ENCODE results near the gene TNS2. TPM values are rescaled to one million over a fixed set of nuclear protein-coding genes. Genes with fewer than 3 reads are reported as not detected.

TNS2 gene
- total and polyA plus RNA-seq, 4 donors = 56.7 to 182 (median 105) TPM

DNA sequence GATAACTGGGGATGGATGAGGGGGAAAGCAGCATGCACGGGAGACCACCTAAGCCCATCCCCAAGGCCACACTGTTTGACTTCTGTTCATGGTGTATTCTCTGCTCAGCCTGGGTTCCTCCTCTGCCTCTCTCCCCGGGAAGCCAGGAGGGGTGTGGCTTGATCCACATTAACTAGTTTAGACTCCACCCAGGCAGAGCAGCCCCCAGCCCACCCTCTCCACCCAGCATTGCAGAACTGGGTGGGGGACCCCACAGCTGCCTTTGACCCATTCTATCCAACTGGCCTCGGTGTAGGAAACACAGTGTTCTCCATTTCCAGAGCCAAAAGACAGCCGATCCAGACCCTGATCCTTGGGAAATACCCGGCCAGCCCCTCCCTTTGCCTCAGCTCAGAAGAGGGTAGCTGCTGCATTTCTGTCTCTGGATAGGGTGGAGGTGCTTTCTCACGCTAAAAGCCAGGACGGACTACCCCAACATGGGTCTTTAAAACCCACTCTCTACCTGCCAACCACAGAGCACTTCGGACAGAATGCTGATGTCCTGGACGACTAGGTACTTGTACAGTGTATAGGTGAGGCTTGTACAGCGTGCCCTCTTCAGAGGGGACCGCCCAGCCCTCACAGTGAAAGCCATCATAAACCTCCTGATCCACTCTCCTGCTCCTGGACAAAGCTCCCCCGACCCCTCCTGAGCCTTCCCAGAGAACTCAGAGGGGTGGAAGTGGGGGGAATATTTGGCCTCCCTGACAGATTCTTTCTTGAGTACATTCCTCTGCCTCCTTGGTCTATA, 20.0 kb downstream of the TNS2 start:
- Histone ChIP-seq H3K4me1 (ENCODE audit: control insufficient read depth in 5 of 5, insufficient read depth in 5 of 5, low read length in 5 of 5) (peaks cover 8 to 30% (median 22%) of the 10 kb centered on the region in 5 donors), H3K9ac (ENCODE audit: insufficient read depth in 1 of 2, low read length in 2 of 2) (no peak overlapping the region), H3K27ac (ENCODE audit: low read depth in 1 of 2, low read length in 1 of 2) (no peak overlapping the region), H3K27me3 (ENCODE audit: control insufficient read depth in 3 of 3, insufficient read depth in 3 of 3, low read length in 2 of 3) (no peaks in the 10 kb centered on the region), H3K4me3 (no peak overlapping the region), H3K9me3 (ENCODE audit: control insufficient read depth in 4 of 4, insufficient read depth in 3 of 4, low read length in 3 of 4) (no peaks in the 10 kb centered on the region), H3K36me3 (ENCODE audit: control insufficient read depth in 4 of 4, insufficient read depth in 4 of 4, low read length in 4 of 4) (peaks cover 6 to 41% (median 14%) of the 10 kb centered on the region in 4 donors)
- TF ChIP-seq, protein P1, sequence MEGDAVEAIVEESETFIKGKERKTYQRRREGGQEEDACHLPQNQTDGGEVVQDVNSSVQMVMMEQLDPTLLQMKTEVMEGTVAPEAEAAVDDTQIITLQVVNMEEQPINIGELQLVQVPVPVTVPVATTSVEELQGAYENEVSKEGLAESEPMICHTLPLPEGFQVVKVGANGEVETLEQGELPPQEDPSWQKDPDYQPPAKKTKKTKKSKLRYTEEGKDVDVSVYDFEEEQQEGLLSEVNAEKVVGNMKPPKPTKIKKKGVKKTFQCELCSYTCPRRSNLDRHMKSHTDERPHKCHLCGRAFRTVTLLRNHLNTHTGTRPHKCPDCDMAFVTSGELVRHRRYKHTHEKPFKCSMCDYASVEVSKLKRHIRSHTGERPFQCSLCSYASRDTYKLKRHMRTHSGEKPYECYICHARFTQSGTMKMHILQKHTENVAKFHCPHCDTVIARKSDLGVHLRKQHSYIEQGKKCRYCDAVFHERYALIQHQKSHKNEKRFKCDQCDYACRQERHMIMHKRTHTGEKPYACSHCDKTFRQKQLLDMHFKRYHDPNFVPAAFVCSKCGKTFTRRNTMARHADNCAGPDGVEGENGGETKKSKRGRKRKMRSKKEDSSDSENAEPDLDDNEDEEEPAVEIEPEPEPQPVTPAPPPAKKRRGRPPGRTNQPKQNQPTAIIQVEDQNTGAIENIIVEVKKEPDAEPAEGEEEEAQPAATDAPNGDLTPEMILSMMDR (IDR thresholded peaks at IDR 0.05; ENCODE audit: control extremely low read depth, extremely low read depth) = no peak
- 67 to 90% methylated on average over 12 of the region's 12 CpGs for WGBS, 2 donors
- DNase-seq = no peak
- no peak for ATAC-seq (ENCODE audit: insufficient read depth, low FRiP score)

DNA sequence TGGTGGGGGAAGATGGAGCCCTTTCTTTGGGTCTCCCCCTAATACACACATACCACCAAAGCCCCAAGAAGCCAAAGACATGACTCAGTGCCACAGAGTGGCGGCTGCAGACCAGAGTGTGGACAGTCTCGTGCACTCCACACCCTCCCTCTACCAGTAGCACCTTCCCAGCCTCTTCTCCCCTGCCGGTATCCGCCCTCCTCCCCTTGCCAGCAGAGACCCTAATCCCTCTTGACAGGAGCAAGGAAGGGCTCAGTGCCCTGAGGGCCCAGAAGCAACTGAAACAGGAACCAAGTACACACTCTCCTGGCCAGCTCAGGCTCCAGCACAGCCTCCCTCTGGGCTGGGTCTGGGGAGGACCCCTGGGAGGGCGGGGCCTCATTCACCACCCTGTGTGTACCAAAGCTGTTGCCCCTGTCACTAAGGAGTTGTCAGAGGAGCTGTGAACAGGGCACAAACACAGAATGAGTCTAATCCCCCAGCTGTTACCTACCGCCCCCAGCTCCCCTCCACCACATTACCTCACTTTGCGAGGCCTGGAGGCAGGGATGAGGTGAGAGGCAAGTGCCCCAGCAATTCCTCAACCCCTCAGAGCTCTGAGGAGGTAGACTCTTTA, 21.1 kb downstream of the TNS2 start:
- Histone ChIP-seq H3K27ac (ENCODE audit: low read depth in 1 of 2, low read length in 1 of 2) (peak overlapping the region; percentile 23 to 39), H3K4me3 (no peak overlapping the region), H3K36me3 (ENCODE audit: control insufficient read depth in 4 of 4, insufficient read depth in 4 of 4, low read length in 4 of 4) (peaks cover 9 to 46% (median 16%) of the 10 kb centered on the region in 4 donors), H3K27me3 (ENCODE audit: control insufficient read depth in 3 of 3, insufficient read depth in 3 of 3, low read length in 2 of 3) (no peaks in the 10 kb centered on the region), H3K4me1 (ENCODE audit: control insufficient read depth in 5 of 5, insufficient read depth in 5 of 5, low read length in 5 of 5) (peaks cover 8 to 30% (median 22%) of the 10 kb centered on the region in 5 donors), H3K9me3 (ENCODE audit: control insufficient read depth in 4 of 4, insufficient read depth in 3 of 4, low read length in 3 of 4) (no peaks in the 10 kb centered on the region), H3K9ac (ENCODE audit: insufficient read depth in 1 of 2, low read length in 2 of 2) (no peak overlapping the region)
- DNase-seq (no peak), ATAC-seq (ENCODE audit: insufficient read depth, low FRiP score) (no peak)
- TF ChIP-seq, protein P1 (IDR thresholded peaks at IDR 0.05; ENCODE audit: control extremely low read depth, extremely low read depth) = no peak
- WGBS, 2 donors = 91% methylated on average over 7 of the region's 7 CpGs

DNA sequence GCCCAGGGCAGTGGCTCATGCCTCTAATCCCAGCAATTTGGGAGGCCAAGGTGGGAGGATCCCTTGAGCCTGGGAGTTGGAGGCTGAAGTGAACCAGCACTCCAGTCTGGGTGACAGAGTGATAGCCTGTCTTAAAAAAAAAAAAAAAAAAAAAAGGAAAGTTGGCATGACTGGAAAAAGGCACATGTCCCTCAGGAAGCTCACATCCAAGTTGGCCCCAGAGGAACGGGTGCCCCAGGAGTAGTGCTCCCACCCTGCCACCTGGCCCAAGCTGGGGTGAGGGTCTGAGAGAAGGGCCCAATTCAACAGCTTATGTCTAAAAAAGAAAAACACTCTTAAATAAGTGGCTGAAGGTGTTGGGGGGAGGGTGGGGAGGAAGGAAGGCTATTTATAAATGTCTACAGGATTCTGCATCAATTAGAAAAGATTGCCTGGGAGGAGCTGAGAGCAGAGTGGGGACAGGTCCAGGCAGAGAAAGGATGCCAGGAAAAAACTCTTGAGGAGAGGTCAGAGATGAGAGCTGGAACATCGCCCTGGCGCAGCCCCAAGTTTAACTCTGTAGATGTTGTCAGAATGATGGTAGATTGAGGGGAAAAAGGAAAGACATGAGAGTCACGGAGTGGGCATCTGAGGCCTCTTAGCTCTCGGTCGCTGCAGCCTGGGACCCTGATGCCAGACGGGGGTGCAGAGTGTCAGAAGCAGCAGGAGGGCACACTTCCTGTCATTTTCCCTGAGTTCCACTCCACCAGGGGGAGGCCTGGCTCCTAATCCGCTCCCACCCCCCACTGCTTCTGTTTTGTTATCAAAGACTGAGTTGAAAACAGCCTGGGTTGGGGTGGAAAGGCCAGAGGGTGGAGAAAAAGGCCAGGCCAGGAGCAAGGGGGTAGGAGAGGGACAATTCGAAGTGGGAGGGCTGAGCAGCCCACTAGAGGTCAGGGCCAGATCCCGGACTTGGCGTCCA, 22.0 kb downstream of the TNS2 start:
- DNase-seq (peak; percentile 73 to 90 (median 82)), ATAC-seq (ENCODE audit: insufficient read depth, low FRiP score) (no peak)
- WGBS, 2 donors = 48 to 68% methylated on average over 11 of the region's 11 CpGs
- Histone ChIP-seq H3K27ac (ENCODE audit: low read depth in 1 of 2, low read length in 1 of 2) (peak overlapping the region; percentile 68 to 81), H3K27me3 (ENCODE audit: control insufficient read depth in 3 of 3, insufficient read depth in 3 of 3, low read length in 2 of 3) (no peaks in the 10 kb centered on the region), H3K4me3 (no peak overlapping the region), H3K9me3 (ENCODE audit: control insufficient read depth in 4 of 4, insufficient read depth in 3 of 4, low read length in 3 of 4) (no peaks in the 10 kb centered on the region), H3K9ac (ENCODE audit: insufficient read depth in 1 of 2, low read length in 2 of 2) (peak overlapping the region in 1 of 2 donors; percentile 6), H3K4me1 (ENCODE audit: control insufficient read depth in 5 of 5, insufficient read depth in 5 of 5, low read length in 5 of 5) (peaks cover 8 to 25% (median 22%) of the 10 kb centered on the region in 5 donors), H3K36me3 (ENCODE audit: control insufficient read depth in 4 of 4, insufficient read depth in 4 of 4, low read length in 4 of 4) (peaks cover 12 to 48% (median 21%) of the 10 kb centered on the region in 4 donors)
- TF ChIP-seq, protein P1 (IDR thresholded peaks at IDR 0.05; ENCODE audit: control extremely low read depth, extremely low read depth) = no peak
